GM10248 (cell line): ENCODE data around the gene ETFB.
"Not testable (repeated sequence)": the region's sequence is repeated elsewhere in the genome, so short reads cannot be mapped to it uniquely, and the experiment has no call there.

ENCODE experiments used
- CTCF ChIA-PET: fragments of 300-600 bp; sonication (Branson Sonifier 250); formaldehyde crosslinking; extraction: SDS; loops from one replicate; lab custom pipeline; 2021; ENCODE audit warnings: antibody characterized with exemption; lab: Yijun Ruan, JAX
- POLR2A ChIA-PET: fragments of 350-650 bp; sonication (Branson Sonifier 250); formaldehyde crosslinking; extraction: SDS; loops from one replicate; lab custom pipeline; 2020; ENCODE audit warnings: antibody characterized with exemption; lab: Yijun Ruan, JAX
- DNase-seq: peaks from one replicate; pipeline ENCODE4 v3.0.0; 2012; ENCODE audit errors: extremely low spot score
- CTCF ChIP-seq: IDR thresholded peaks from 2 replicates; pipeline ENCODE4 v1.5.1; 2012; ENCODE audit warnings: mild to moderate bottlenecking, low read depth; ENCODE audit errors: extremely low read depth, missing control alignments, control extremely low read depth

Gene ETFB

GRCh38 chr19:51399231-51399630, 33.0 kb upstream of the ETFB start:
- ChIA-PET POLR2A (no interaction called here), CTCF (interaction anchor here (0.6 to 11.8 kb wide), 11 partner anchors 8 to 261 kb away, joined by 3 to 168 read pairs (median 3); partner anchors contain the start of genes C19orf84, LIM2, SIGLEC10 and VSIG10L)
- no peak for DNase-seq
- TF ChIP-seq CTCF, result no peak

- TF ChIP-seq CTCF, result peak; percentile 47
- POLR2A ChIA-PET, result no interaction called here
- CTCF ChIA-PET, result interaction anchor here (0.7 to 11.8 kb wide), 12 partner anchors 9 to 174 kb away, joined by 3 to 168 read pairs (median 4); partner anchors contain the start of genes LIM2, SIGLEC10 and VSIG10L
- no peak for DNase-seq
These were observed 32.0 kb upstream of the ETFB start for GRCh38 chr19:51398096-51398704.

- CTCF ChIA-PET, result interaction anchor here (0.7 to 11.8 kb wide), 9 partner anchors 9 to 259 kb away, joined by 3 to 168 read pairs (median 7); partner anchors contain the start of genes LIM2 and SIGLEC10
- DNase-seq, POLR2A ChIA-PET: not testable (repeated sequence)
These were observed 31.3 kb upstream of the ETFB start for GRCh38 chr19:51397453-51397852.

GRCh38 chr19:51396175-51396574, 30.0 kb upstream of the ETFB start:
- no peak for DNase-seq
- ChIA-PET CTCF (interaction anchor here (0.9 to 11.8 kb wide), 10 partner anchors 11 to 170 kb away, joined by 3 to 168 read pairs (median 5); partner anchors contain the start of gene SIGLEC10), POLR2A (no interaction called here)
- no peak for TF ChIP-seq CTCF

GRCh38 chr19:51394050-51394836, 28.1 kb upstream of the ETFB start:
- CTCF ChIA-PET, result interaction anchor here (0.9 to 11.8 kb wide), 12 partner anchors 8 to 263 kb away, joined by 3 to 168 read pairs (median 3); partner anchors contain the start of gene SIGLEC10
- peak; percentile 4 for TF ChIP-seq CTCF
- POLR2A ChIA-PET, result interaction anchor here (0.5 to 1.3 kb wide), 3 partner anchors 12 to 55 kb away, joined by 3 to 5 read pairs (median 3); no protein-coding TSS in a partner anchor
- DNase-seq, result peak; percentile 94

- ChIA-PET POLR2A (no interaction called here), CTCF (interaction anchor here (1.4 kb wide), 1 partner anchor 123 kb away, joined by 3 read pairs; no protein-coding TSS in a partner anchor)
- DNase-seq, result no peak
These were observed 26.5 kb upstream of the ETFB start for GRCh38 chr19:51392701-51393100.

More at GRCh38 chr19:51392701-51393100, 26.5 kb upstream of the ETFB start:
- no peak for TF ChIP-seq CTCF
